Astrocyte (in vitro differentiated cells and primary cell): Measurements from ENCODE around the gene CPZ. TPM values are rescaled to one million over a fixed set of nuclear protein-coding genes. Genes with fewer than 3 reads are reported as not detected.

Experiments used
- DNase-seq: peaks from one replicate; pipeline ENCODE4 v3.0.0-alpha.2; 2010; ENCODE audit warnings: low read depth
- FAIRE-seq: peaks from 2 replicates; lab custom pipeline; 2011; peaks lifted over from hg19 to GRCh38; lab: Jason Lieb, UNC
- H2AFZ ChIP-seq: 2 replicates; pipeline ENCODE4 v1.6.0; 2012; ENCODE audit warnings: low read depth, low read length, inconsistent platforms
- H3K27ac ChIP-seq: 2 replicates; pipeline ENCODE4 v1.5.1; 2011; ENCODE audit warnings: low read depth, low read length, inconsistent platforms
- H3K27me3 ChIP-seq: 2 replicates; pipeline ENCODE4 v1.6.0; 2011; ENCODE audit warnings: low read length, inconsistent platforms; ENCODE audit not compliant: insufficient read depth
- H3K36me3 ChIP-seq: 2 replicates; pipeline ENCODE4 v1.5.1; 2011; ENCODE audit warnings: low read length, inconsistent platforms; ENCODE audit not compliant: insufficient read depth
- H3K4me1 ChIP-seq: 2 replicates; pipeline ENCODE4 v1.5.1; 2011; ENCODE audit warnings: low read length, inconsistent platforms; ENCODE audit not compliant: insufficient read depth
- H3K4me2 ChIP-seq: 2 replicates; pipeline ENCODE4 v1.6.0; 2012; ENCODE audit warnings: low read length, inconsistent platforms
- H3K4me3 ChIP-seq: 2 replicates; pipeline ENCODE4 v1.5.1; 2011; ENCODE audit warnings: low read depth, mild to moderate bottlenecking, low read length, inconsistent platforms; ENCODE audit not compliant: insufficient read depth
- H3K79me2 ChIP-seq: 2 replicates; pipeline ENCODE4 v1.6.0; 2012; ENCODE audit warnings: mild to moderate bottlenecking, low read length, inconsistent platforms; ENCODE audit not compliant: insufficient read depth
- H3K9ac ChIP-seq: 2 replicates; pipeline ENCODE4 v1.6.0; 2012; ENCODE audit warnings: mild to moderate bottlenecking, low read length, inconsistent platforms
- H3K9me3 ChIP-seq: 2 replicates; pipeline ENCODE4 v1.5.1; 2012; ENCODE audit warnings: low read depth, mild to moderate bottlenecking, low read length, inconsistent platforms; ENCODE audit not compliant: insufficient read depth
- H4K20me1 ChIP-seq: 2 replicates; pipeline ENCODE4 v1.6.0; 2012; ENCODE audit warnings: low read length, inconsistent platforms; ENCODE audit not compliant: insufficient read depth
- H3K27ac Mint-ChIP-seq: one replicate; pipeline ENCODE4 v1.8.0; 2021; ENCODE audit warnings: mild to moderate bottlenecking, mixed read lengths; ENCODE audit not compliant: unreplicated experiment
- H3K27me3 Mint-ChIP-seq: one replicate; pipeline ENCODE4 v1.8.0; 2021; ENCODE audit warnings: low read depth, mixed read lengths; ENCODE audit not compliant: unreplicated experiment
- H3K36me3 Mint-ChIP-seq: one replicate; pipeline ENCODE4 v1.8.0; 2021; ENCODE audit warnings: low read depth, mixed read lengths; ENCODE audit not compliant: unreplicated experiment
- H3K4me1 Mint-ChIP-seq: one replicate; pipeline ENCODE4 v1.8.0; 2021; ENCODE audit warnings: low read depth, mixed read lengths; ENCODE audit not compliant: unreplicated experiment
- H3K4me3 Mint-ChIP-seq: one replicate; pipeline ENCODE4 v1.8.0; 2021; ENCODE audit warnings: mild to moderate bottlenecking, moderate library complexity, mixed read lengths; ENCODE audit not compliant: unreplicated experiment
- H3K9me3 Mint-ChIP-seq: one replicate; pipeline ENCODE4 v1.8.0; 2021; ENCODE audit warnings: mild to moderate bottlenecking, mixed read lengths; ENCODE audit not compliant: unreplicated experiment
- EZH2 ChIP-seq: IDR thresholded peaks from 2 replicates; pipeline ENCODE4 v1.6.1; 2012; ENCODE audit warnings: mild to moderate bottlenecking, low read length, inconsistent platforms; ENCODE audit not compliant: insufficient read depth
- total RNA-seq: library from RNA; stranded (reverse); gene quantifications from 2 replicates; pipeline ENCODE4 v1.2.1, GENCODE V29; 2021
- TF ChIP-seq, protein P1 (sequence below): IDR thresholded peaks from 2 replicates; pipeline ENCODE4 v1.5.1; 2011; ENCODE audit warnings: low read depth, mild to moderate bottlenecking, inconsistent platforms, low read length, moderate library complexity; ENCODE audit not compliant: insufficient read depth

The CPZ gene
- total RNA-seq, 1 donor from 2014 or later = 6.3 TPM

DNA sequence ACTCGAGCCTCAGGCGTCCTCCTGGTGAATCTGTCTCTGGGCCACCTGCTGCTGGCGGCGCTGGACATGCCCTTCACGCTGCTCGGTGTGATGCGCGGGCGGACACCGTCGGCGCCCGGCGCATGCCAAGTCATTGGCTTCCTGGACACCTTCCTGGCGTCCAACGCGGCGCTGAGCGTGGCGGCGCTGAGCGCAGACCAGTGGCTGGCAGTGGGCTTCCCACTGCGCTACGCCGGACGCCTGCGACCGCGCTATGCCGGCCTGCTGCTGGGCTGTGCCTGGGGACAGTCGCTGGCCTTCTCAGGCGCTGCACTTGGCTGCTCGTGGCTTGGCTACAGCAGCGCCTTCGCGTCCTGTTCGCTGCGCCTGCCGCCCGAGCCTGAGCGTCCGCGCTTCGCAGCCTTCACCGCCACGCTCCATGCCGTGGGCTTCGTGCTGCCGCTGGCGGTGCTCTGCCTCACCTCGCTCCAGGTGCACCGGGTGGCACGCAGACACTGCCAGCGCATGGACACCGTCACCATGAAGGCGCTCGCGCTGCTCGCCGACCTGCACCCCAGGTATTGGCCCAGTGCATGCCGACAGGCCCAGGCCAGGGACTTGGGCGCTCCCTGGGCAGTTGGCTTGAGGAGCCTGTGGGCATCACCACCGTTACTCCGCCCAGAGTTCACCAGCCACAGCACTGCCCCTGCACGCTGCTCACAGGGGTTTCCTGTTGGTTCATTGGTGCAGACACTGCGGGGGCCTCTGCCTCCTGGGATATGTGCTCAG is 11.3 kb upstream of the CPZ start:
- Histone ChIP-seq H3K9ac (no peak overlapping the region), H3K4me2 (no peak overlapping the region), H3K27ac (no peak overlapping the region), H3K36me3 (no peaks in the 10 kb centered on the region), H2AFZ (no peak overlapping the region), H3K4me1 (no peaks in the 10 kb centered on the region), H3K27me3 (peaks cover 53% of the 10 kb centered on the region), H3K9me3 (no peaks in the 10 kb centered on the region), H4K20me1 (no peaks in the 10 kb centered on the region), H3K79me2 (no peaks in the 10 kb centered on the region), H3K4me3 (no peak overlapping the region)
- DNase-seq (no peak), FAIRE-seq (no peak)
- H3K4me3 Mint-ChIP-seq = no peak overlapping the region
- no peaks in the 10 kb centered on the region for H3K9me3 Mint-ChIP-seq
- peaks cover 78% of the 10 kb centered on the region for H3K27me3 Mint-ChIP-seq
- no peaks in the 10 kb centered on the region for H3K36me3 Mint-ChIP-seq
- no peak for TF ChIP-seq EZH2
- TF ChIP-seq, protein P1, sequence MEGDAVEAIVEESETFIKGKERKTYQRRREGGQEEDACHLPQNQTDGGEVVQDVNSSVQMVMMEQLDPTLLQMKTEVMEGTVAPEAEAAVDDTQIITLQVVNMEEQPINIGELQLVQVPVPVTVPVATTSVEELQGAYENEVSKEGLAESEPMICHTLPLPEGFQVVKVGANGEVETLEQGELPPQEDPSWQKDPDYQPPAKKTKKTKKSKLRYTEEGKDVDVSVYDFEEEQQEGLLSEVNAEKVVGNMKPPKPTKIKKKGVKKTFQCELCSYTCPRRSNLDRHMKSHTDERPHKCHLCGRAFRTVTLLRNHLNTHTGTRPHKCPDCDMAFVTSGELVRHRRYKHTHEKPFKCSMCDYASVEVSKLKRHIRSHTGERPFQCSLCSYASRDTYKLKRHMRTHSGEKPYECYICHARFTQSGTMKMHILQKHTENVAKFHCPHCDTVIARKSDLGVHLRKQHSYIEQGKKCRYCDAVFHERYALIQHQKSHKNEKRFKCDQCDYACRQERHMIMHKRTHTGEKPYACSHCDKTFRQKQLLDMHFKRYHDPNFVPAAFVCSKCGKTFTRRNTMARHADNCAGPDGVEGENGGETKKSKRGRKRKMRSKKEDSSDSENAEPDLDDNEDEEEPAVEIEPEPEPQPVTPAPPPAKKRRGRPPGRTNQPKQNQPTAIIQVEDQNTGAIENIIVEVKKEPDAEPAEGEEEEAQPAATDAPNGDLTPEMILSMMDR = no peak
- H3K4me1 Mint-ChIP-seq = no peaks in the 10 kb centered on the region
- no peak overlapping the region for H3K27ac Mint-ChIP-seq

DNA sequence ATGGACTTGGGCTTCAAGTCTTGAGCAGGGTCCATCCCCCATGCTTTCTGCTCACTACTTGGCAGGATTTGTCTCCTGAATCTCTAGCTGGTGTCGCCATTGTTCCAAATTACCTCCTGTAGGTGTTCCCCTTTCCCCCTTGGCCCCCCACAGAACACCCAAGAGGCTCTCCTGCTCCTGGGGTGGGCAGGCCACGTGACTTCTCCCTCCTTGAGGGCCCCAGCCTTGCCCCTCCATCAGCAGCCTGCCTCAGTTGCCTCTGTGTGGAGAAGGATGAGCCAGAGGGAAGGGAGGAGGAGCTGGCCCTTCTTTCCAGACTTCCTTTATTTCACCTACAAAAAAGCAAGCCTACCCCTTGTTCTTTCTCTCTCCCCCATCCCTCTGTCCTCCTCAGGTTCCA is 10.5 kb upstream of the CPZ start:
- H3K36me3 Mint-ChIP-seq = no peaks in the 10 kb centered on the region
- Histone ChIP-seq H3K36me3 (no peaks in the 10 kb centered on the region), H3K4me3 (no peak overlapping the region), H3K9me3 (no peaks in the 10 kb centered on the region), H3K79me2 (no peaks in the 10 kb centered on the region), H3K27ac (no peak overlapping the region), H4K20me1 (no peaks in the 10 kb centered on the region), H2AFZ (no peak overlapping the region), H3K27me3 (peaks cover 52% of the 10 kb centered on the region), H3K4me1 (no peaks in the 10 kb centered on the region), H3K4me2 (no peak overlapping the region), H3K9ac (no peak overlapping the region)
- TF ChIP-seq, protein P1 = no peak
- TF ChIP-seq EZH2 = no peak
- no peak for DNase-seq
- no peak overlapping the region for H3K4me3 Mint-ChIP-seq
- H3K27ac Mint-ChIP-seq = no peak overlapping the region
- peaks cover 80% of the 10 kb centered on the region for H3K27me3 Mint-ChIP-seq
- no peaks in the 10 kb centered on the region for H3K4me1 Mint-ChIP-seq
- no peak for FAIRE-seq
- H3K9me3 Mint-ChIP-seq = no peaks in the 10 kb centered on the region

DNA sequence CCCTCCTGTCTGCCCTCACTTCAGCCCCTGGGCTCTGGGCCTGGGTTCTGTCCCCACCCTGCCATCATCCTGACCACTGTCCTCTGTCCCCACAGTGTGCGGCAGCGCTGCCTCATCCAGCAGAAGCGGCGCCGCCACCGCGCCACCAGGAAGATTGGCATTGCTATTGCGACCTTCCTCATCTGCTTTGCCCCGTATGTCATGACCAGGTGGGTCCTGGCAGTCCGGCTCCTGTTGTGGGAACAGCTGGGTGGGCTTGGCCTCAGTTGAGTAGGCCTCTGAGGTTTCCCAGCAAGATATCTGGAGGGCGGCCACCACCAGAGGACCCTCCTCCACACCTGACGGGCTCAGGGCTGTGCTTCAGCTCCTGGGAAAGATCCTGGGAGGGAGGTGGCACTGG is 10.1 kb upstream of the CPZ start:
- H3K4me3 Mint-ChIP-seq = no peak overlapping the region
- Histone ChIP-seq H2AFZ (no peak overlapping the region), H3K4me2 (no peak overlapping the region), H3K79me2 (no peaks in the 10 kb centered on the region), H4K20me1 (no peaks in the 10 kb centered on the region), H3K9me3 (no peaks in the 10 kb centered on the region), H3K36me3 (no peaks in the 10 kb centered on the region), H3K4me3 (no peak overlapping the region), H3K27ac (no peak overlapping the region), H3K4me1 (no peaks in the 10 kb centered on the region), H3K27me3 (peaks cover 48% of the 10 kb centered on the region), H3K9ac (no peak overlapping the region)
- FAIRE-seq (no peak), DNase-seq (no peak)
- H3K36me3 Mint-ChIP-seq = no peaks in the 10 kb centered on the region
- H3K9me3 Mint-ChIP-seq = no peaks in the 10 kb centered on the region
- no peak overlapping the region for H3K27ac Mint-ChIP-seq
- H3K4me1 Mint-ChIP-seq = no peaks in the 10 kb centered on the region
- TF ChIP-seq, protein P1 = no peak
- no peak for TF ChIP-seq EZH2
- peaks cover 80% of the 10 kb centered on the region for H3K27me3 Mint-ChIP-seq
